ENCODE data around the gene ALS2CL. TPM values are rescaled to one million over a fixed set of nuclear protein-coding genes. Genes with fewer than 3 reads are reported as not detected.

ALS2CL gene
- total RNA-seq, 1 donor from 2014 or later = 6.2 TPM

GRCh38 chr3:46632792-46633191, 60.7 kb downstream of the ALS2CL start:
- DNase-seq (ENCODE audit: low read depth, low spot score) = no peak

GRCh38 chr3:46629551-46630517, 63.6 kb downstream of the ALS2CL start:
- DNase-seq (ENCODE audit: low read depth, low spot score) = peak; percentile 41

- DNase-seq (ENCODE audit: low read depth, low spot score) = no peak
Measured at GRCh38 chr3:46628901-46629369, 64.5 kb downstream of the ALS2CL start.

GRCh38 chr3:46627078-46627477, 66.4 kb downstream of the ALS2CL start:
- no peak for DNase-seq (ENCODE audit: low read depth, low spot score)

- DNase-seq (ENCODE audit: low read depth, low spot score) = no peak
Measured at GRCh38 chr3:46626039-46626438, 67.4 kb downstream of the ALS2CL start.

- no peak for DNase-seq (ENCODE audit: low read depth, low spot score)
Measured at GRCh38 chr3:46624975-46625490, 68.4 kb downstream of the ALS2CL start.

- no peak for DNase-seq (ENCODE audit: low read depth, low spot score)
Measured at GRCh38 chr3:46624533-46624932, 68.9 kb downstream of the ALS2CL start.

- no peak for DNase-seq (ENCODE audit: low read depth, low spot score)
Measured at GRCh38 chr3:46619845-46620778, 73.4 kb downstream of the ALS2CL start.

Other genes with a start within 250 kb of the ALS2CL start
- 0.28 TPM in 1 of 2 replicates, not detected in the other for gene LTF, start 228.8 kb downstream of the ALS2CL start, total RNA-seq
- gene RTP3, start 195.7 kb downstream of the ALS2CL start, total RNA-seq = 0.07 TPM in 1 of 2 replicates, not detected in the other
- 0.07 and 0.85 TPM in 2 replicates for gene LRRC2, start 127.4 kb downstream of the ALS2CL start, total RNA-seq
- not detected in 2 replicates for gene FAM240A, start 81.2 kb downstream of the ALS2CL start, total RNA-seq
- 0.18 and 0.46 TPM in 2 replicates for gene TMIE, start 7.7 kb upstream of the ALS2CL start, total RNA-seq
- gene PRSS50, start 24.2 kb upstream of the ALS2CL start, total RNA-seq = not detected in 2 replicates
- not detected in 2 replicates for gene MYL3, start 169.8 kb upstream of the ALS2CL start, total RNA-seq
- gene PTH1R, start 184.0 kb upstream of the ALS2CL start, total RNA-seq = 0.35 and 0.40 TPM in 2 replicates